Thoracic aorta (tissue), 2 donors: ENCODE data around the gene C5orf63. TPM values are rescaled to one million over a fixed set of nuclear protein-coding genes. Genes with fewer than 3 reads are reported as not detected.

Experiments
- ATAC-seq: fragments of 150-250 bp; one replicate; pipeline ENCODE4 v1.8.0; 2017; ENCODE audit warnings: low read depth; ENCODE audit not compliant: insufficient number of reproducible peaks, low FRiP score
- DNase-seq: peaks from one replicate; pipeline ENCODE4 v3.0.0-alpha.2; 2020; ENCODE audit warnings: low spot score
- H3K27ac ChIP-seq, 2 donors: fragments of 200-600 bp; sonication (generic); 1 replicate in 1 of 2; 2 replicates in 1 of 2; pipeline ENCODE4 v1.5.1; 2016; ENCODE audit warnings: mild to moderate bottlenecking in 2 of 2, moderate library complexity in 2 of 2
- H3K27me3 ChIP-seq: fragments of 200-600 bp; sonication (generic); replicated peaks from 2 replicates; pipeline ENCODE4 v1.6.0; 2016; ENCODE audit warnings: mild to moderate bottlenecking; ENCODE audit not compliant: insufficient read depth
- H3K36me3 ChIP-seq: fragments of 200-600 bp; sonication (generic); one replicate; pipeline ENCODE4 v1.5.1; 2016
- H3K4me1 ChIP-seq, 2 donors: fragments of 200-600 bp; sonication (generic); 1 replicate in 1 of 2; 2 replicates in 1 of 2; pipeline versions ENCODE4 v1.5.1 to v1.6.0; 2016; ENCODE audit warnings: low read depth in 2 of 2, mild to moderate bottlenecking in 1 of 2; ENCODE audit not compliant: control insufficient read depth in 1 of 2
- H3K4me3 ChIP-seq: fragments of 200-600 bp; sonication (generic); 2 replicates; pipeline ENCODE4 v1.5.1; 2016; ENCODE audit warnings: mild to moderate bottlenecking
- H3K9me3 ChIP-seq: fragments of 200-600 bp; sonication (generic); 2 replicates; pipeline ENCODE4 v1.5.1; 2016
- CTCF ChIP-seq: fragments of 200-600 bp; sonication (generic); IDR thresholded peaks from one replicate; pipeline ENCODE4 v1.5.1; 2019; ENCODE audit warnings: antibody characterized with exemption
- total RNA-seq, 2 donors: library from RNA; depleted of rRNA; stranded (reverse); fragments of >200 nt; gene quantifications; one replicate each; pipeline versions ENCODE4 v1.1.0 to v1.2.3, GENCODE V29; 2016

Gene C5orf63
- total RNA-seq, 2 donors from 2014 or later: 1.1 to 2.0 TPM

GRCh38 chr5:127046343-127047072 is 26.8 kb downstream of the C5orf63 start:
- Histone ChIP-seq H3K27me3 (no peaks in the 10 kb centered on the region), H3K36me3 (no peaks in the 10 kb centered on the region), H3K4me3 (no peak overlapping the region), H3K4me1 (peaks cover 0 to 9% of the 10 kb centered on the region in 2 donors), H3K9me3 (no peaks in the 10 kb centered on the region), H3K27ac (no peak overlapping the region)
- no peak for DNase-seq
- ATAC-seq: no peak
- TF ChIP-seq CTCF: no peak

GRCh38 chr5:127042593-127042992 is 30.7 kb downstream of the C5orf63 start:
- H3K27ac ChIP-seq: peak overlapping the region; percentile 59 to 77
- no peak for DNase-seq
- no peaks in the 10 kb centered on the region for H3K36me3 ChIP-seq
- H3K9me3 ChIP-seq: no peaks in the 10 kb centered on the region
- H3K27me3 ChIP-seq: no peaks in the 10 kb centered on the region
- no peak overlapping the region for H3K4me3 ChIP-seq
- no peak for ATAC-seq
- peaks cover 0 to 29% of the 10 kb centered on the region in 2 donors for H3K4me1 ChIP-seq
- TF ChIP-seq CTCF: no peak

DNA sequence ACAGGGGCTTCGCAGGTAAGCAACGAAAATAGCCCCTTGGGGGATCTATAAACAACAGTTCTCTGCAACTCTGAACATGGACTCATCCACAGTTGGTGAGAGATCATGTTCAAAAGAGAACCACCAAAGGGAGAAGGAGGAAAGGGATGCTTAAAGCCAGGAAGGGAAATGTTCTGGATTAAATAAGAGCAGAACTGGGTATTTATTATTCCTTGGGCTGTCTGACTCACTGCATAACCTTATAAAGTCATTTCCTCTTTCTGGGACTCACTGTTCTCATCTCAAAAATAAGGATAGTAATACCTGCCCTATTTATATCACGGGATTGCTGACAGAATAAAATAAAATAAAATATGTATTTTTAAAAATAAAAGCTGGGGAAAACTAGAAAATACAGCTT is 31.7 kb downstream of the C5orf63 start:
- no peak for TF ChIP-seq CTCF
- peak; percentile 41 for ATAC-seq
- Histone ChIP-seq H3K27ac (peak overlapping the region; percentile 60 to 77), H3K4me3 (no peak overlapping the region), H3K9me3 (no peaks in the 10 kb centered on the region), H3K4me1 (peaks cover 0 to 29% of the 10 kb centered on the region in 2 donors), H3K36me3 (no peaks in the 10 kb centered on the region), H3K27me3 (no peaks in the 10 kb centered on the region)
- no peak for DNase-seq

GRCh38 chr5:127040796-127041520 is 32.3 kb downstream of the C5orf63 start:
- DNase-seq (no peak), ATAC-seq (no peak)
- Histone ChIP-seq H3K4me3 (no peak overlapping the region), H3K27ac (peak overlapping the region; percentile 60 to 77), H3K4me1 (peaks cover 0 to 29% of the 10 kb centered on the region in 2 donors), H3K27me3 (no peaks in the 10 kb centered on the region), H3K36me3 (no peaks in the 10 kb centered on the region), H3K9me3 (no peaks in the 10 kb centered on the region)
- TF ChIP-seq CTCF: no peak

- no peak for DNase-seq
- Histone ChIP-seq H3K27ac (peak overlapping the region in 1 of 2 donors; percentile 2), H3K36me3 (no peaks in the 10 kb centered on the region)
These were observed 34.8 kb downstream of the C5orf63 start for GRCh38 chr5:127038550-127038949.

More at GRCh38 chr5:127038550-127038949, 34.8 kb downstream of the C5orf63 start:
- Histone ChIP-seq H3K27me3 (no peaks in the 10 kb centered on the region), H3K4me3 (no peak overlapping the region), H3K9me3 (no peaks in the 10 kb centered on the region), H3K4me1 (peaks cover 0 to 29% of the 10 kb centered on the region in 2 donors)
- no peak for TF ChIP-seq CTCF
- ATAC-seq: no peak
